Measurements from ENCODE around the gene GJB3.

DNA sequence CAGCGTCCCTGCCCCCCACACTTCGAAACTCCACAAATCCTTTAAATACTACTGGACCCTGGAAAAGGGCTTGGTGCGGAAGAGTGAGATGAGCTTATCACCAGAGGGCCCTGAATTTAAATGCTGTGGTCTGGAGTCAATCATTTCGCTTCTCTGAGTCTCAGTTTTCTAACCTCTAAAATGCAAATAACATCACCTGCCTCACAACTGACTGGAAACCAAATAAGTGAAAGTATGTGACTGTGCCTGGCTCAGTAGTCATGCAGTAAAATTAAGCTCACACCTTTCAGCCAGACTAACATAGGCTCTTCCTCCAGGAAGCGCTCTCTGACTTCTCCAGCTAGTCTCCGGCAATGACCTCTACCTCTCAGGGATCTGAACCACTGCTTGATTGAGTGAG, 16.0 kb downstream of the GJB3 start:
- TF ChIP-seq CTCF (IDR thresholded peaks at IDR 0.05; ENCODE audit: insufficient read depth, low read length) (no peak), GABPA (IDR thresholded peaks at IDR 0.05; ENCODE audit: low read depth) (no peak)

All from HL-60 (cell line).